Bone marrow (tissue), 2 donors: ENCODE results near the gene GNB1.

Experiments
- DNase-seq, 2 donors: peaks; one replicate each; lab custom pipeline; 2025; lab: John Stamatoyannopoulos, UW

The GNB1 gene

DNA sequence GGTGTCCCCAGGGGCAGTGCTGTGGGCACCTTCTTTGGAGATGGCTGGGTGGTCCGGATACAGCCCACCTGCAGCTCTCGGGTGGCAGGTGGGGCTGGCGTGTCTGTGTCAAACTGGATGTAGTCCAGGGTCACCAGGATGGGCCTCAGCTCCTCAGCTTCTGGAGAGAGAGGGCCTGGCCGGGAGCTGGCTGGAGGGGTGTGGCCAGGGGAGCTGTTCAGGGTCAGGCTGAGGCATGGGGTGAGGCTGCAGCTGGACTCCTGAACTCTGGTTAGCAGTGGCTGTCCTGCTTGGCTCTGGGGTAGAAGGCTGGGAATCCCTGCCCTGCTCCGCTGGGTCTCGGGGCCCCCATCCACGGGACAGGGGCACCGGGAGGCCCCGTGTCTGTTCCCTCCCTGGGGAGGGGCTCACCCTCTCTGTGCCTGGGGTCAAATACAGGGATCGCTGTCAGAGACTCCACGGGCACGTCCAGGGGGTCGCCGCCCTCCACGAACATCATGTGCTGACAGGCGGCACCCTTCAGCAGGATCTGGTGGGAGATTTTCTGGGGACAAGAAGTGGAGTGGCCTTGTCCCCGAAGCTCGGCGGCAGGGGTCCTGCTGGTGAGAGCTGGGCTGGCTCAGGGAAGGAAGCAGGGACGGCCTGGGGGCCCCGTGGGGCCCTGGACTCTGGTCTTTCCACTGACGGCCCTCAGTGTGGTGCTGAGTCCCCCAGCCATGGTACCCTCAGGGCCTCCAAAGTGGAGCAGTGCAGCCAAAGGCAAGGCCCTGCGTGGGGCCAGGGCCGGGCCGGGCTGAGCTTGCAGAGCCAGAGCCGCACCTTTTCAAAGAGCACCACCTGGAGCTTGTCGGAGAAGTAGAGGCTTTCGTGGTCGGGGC is 32.3 kb upstream of the GNB1 start:
- DNase-seq: no peak

DNA sequence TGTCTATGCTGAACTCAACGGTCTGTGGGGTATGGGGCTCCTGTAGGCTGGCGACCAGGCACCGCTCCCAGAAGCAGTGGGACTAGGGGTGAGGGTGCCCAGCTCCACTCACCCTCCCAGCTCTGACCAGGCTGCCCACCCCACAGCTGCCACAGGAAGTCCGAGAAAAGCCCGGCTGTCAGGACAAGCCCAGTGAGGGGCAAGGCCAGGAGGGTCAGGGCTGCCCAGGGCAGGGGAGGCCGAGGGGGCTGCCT is 31.7 kb upstream of the GNB1 start:
- no peak for DNase-seq

DNA sequence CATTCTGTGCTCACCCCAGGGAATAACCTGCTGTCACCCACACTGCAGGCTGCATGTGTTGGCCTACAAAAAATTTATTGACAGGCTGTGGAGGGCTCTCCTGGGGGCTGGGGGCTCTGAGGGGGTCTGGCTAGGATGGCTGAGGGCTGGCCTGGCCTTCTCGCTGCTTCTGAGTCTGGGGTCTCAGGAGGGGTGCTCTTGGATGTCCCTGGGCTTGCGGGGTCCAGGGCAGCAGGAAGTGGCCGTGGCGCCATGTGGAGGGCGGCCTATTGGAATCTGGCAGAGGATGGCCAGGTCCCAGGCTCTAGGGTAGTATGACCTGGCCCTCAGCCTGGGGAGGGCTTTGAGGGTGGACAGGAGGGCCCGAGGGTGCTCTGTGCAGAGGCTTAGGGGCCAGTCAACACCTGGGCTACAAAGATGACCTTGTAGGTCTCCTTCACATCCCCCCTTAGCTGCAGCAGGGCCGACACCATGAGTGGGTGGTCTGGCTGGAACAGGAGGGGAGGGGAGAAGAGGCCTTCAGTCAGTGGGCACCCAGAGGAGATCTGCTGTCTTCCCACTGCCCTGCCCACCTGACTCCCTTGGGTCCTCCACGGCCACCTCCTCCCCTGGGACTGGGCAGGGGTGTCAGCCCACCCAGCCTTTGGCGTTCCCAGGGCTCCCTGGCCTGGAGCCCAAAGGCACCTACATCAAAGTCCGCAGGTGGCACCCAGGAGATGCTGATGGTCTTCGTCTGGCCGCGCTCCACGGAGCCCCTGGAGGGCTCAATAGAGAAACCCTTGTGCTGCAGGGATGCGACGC is 31.2 kb upstream of the GNB1 start:
- no peak for DNase-seq

- no peak for DNase-seq
These were observed 30.6 kb upstream of the GNB1 start for GRCh38 chr1:1921459-1921862.

- DNase-seq: no peak
These were observed 29.9 kb upstream of the GNB1 start for GRCh38 chr1:1920608-1921458.

DNA sequence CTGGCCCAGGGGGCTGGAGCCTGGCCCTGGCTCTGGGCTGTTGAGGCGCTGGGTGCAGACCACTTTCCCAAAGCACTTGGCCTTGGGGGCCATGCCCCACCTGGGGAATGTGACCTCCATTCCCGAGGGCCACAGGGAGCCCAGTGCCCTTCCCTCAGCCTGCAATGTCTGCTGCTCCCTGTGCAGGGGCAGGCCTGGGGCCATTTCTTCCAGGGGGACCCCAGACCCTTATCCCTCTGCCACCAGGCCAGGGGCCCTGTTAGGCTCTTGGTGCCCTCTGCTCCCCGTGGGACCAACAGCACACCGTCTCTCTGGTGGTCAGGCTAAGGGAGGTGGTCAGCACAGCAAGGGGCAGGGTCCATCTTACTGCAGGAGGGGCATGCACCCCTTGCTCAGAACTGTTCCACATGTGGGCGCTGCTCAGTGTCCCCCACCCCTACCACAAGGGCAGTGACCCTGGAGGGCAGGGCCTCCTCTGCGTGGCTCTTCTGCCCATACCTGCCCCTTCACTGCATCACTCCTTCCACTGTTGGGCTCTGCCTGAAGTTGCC is 29.2 kb upstream of the GNB1 start:
- DNase-seq: no peak

- peak; percentile 86 to 95 for DNase-seq
These were observed 28.6 kb upstream of the GNB1 start for GRCh38 chr1:1919304-1920056.

GRCh38 chr1:1918901-1919303 is 28.0 kb upstream of the GNB1 start, which contains the start of gene TMEM52:
TMEM52 (minus strand) TSS chr1:1919279; CDS start chr1:1919265, 14 bp downstream.
- no peak for DNase-seq

GRCh38 chr1:1917995-1918900 is 27.4 kb upstream of the GNB1 start:
- DNase-seq: no peak

- no peak for DNase-seq
These were observed 26.6 kb upstream of the GNB1 start for GRCh38 chr1:1917304-1917976.

- DNase-seq: no peak
These were observed 26.0 kb upstream of the GNB1 start for GRCh38 chr1:1916851-1917251.

- DNase-seq: no peak
These were observed 25.3 kb upstream of the GNB1 start for GRCh38 chr1:1915911-1916840.

- DNase-seq: no peak
These were observed 24.2 kb upstream of the GNB1 start, which contains the start of gene CALML6 for GRCh38 chr1:1914971-1915692. CALML6 (plus strand) TSS chr1:1915260; CDS start chr1:1915281, 21 bp downstream.

- DNase-seq: no peak
These were observed 23.4 kb upstream of the GNB1 start for GRCh38 chr1:1914101-1914970.

DNA sequence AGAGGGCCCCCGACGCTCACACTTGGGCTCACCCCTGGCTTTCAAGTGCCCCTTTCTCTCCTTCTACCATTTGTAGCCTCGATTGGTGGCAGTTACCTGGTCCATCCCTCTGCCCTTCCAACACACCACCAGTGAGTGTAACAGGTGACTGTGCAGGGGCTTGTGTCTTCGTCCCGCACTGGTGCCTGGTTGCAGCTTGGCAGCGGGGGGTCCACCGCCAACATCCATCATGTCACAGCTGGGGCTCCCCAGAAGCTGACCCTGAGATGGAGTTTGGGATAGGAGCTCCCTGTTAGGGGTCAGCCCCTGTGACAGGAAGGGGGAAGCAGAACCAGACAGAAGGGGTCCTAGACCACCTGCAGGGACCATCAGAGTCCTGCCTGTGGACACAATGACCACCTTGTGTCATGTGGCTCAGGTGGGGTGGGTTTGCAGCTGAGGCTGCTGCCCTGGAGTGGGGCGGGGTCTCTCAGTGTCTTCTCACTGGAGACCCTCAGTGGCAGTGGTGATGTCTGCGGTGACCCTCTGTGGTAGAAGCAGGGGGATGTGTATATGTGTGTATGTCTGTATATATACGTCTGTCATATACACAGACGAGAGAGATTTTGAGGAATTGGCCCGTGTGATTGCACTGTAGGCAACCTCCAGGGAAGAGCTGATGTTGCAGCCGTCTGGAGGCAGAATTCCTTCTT is 20.6 kb upstream of the GNB1 start:
- no peak for DNase-seq

DNA sequence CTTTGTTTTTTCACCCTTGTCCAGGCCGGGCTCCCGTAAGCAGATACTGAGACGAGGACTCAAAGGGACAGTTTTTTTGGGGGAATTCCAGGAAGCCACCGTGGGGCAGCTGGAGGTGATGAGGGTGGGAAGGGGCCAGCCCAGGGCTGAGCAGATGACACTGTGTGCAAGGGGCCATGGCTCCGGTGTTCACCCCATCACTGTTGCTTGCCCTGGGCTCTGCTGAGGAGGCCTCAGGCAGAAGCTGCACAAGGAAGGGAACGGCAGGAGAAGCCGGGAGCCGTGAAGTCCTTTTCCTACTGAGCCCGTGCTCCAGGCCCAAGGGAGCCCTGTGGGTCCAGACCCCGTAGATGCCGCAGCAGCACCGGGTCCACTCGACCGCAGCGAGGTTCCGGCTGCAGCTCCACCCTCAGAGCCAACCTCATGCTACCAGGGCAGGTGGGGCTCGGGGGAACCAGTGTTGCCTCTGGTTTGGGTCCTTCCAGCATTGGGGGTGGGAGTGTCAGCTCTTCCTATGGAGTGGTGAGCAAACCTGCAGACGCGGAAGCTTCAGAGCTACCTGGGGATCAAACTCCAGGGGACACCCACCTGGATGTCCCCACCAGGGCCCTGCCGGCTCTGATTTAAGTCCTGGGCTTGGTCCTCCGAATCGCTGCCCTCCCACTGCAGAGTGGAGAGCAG is 19.9 kb upstream of the GNB1 start:
- DNase-seq: no peak
